ENCODE results near the gene GRB10.

DNA sequence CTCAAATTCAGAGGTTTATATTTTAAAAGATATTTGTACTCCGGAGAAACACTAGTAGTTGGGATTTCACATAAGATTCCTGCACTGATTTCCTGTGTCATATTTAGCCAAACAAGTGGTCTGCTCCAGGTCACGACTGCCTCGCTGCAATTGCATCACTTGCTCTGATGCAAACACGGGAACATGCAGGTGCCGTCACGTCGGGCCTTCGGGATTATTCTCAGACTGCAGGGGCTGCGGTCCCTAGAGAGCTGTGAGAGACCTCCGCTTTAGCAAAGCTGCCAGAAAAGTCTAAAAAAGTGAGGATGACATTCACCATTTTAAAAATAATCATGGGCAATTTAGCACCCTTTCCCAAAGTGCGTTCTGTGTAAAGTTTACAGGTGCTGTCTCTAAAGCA is 124.0 kb downstream of the GRB10 start:
- TF ChIP-seq SP1 (IDR thresholded peaks at IDR 0.05; ENCODE audit: low read depth, low read length): no peak
- no peak for TF ChIP-seq EZH2 (IDR thresholded peaks at IDR 0.05; ENCODE audit: low read depth, low read length, severe bottlenecking)
- no peak for TF ChIP-seq POLR2A (IDR thresholded peaks at IDR 0.05; ENCODE audit: control extremely low read depth in 1 of 2, low read depth in 2 of 2, low read length in 2 of 2)
- TF ChIP-seq ZNF274 (IDR thresholded peaks at IDR 0.05; ENCODE audit: borderline replicate concordance, extremely low read depth, low read length): no peak
- TF ChIP-seq, protein P1, sequence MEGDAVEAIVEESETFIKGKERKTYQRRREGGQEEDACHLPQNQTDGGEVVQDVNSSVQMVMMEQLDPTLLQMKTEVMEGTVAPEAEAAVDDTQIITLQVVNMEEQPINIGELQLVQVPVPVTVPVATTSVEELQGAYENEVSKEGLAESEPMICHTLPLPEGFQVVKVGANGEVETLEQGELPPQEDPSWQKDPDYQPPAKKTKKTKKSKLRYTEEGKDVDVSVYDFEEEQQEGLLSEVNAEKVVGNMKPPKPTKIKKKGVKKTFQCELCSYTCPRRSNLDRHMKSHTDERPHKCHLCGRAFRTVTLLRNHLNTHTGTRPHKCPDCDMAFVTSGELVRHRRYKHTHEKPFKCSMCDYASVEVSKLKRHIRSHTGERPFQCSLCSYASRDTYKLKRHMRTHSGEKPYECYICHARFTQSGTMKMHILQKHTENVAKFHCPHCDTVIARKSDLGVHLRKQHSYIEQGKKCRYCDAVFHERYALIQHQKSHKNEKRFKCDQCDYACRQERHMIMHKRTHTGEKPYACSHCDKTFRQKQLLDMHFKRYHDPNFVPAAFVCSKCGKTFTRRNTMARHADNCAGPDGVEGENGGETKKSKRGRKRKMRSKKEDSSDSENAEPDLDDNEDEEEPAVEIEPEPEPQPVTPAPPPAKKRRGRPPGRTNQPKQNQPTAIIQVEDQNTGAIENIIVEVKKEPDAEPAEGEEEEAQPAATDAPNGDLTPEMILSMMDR (IDR thresholded peaks at IDR 0.05; ENCODE audit: control extremely low read depth in 1 of 3, insufficient read depth in 1 of 3, low read depth in 1 of 3, low read length in 3 of 3): no peak
- TF ChIP-seq RXRA (IDR thresholded peaks at IDR 0.05; ENCODE audit: insufficient read depth, low read depth, low read length): no peak

Data from H1 (cell line).